ENCODE measurements around the gene CRACDL.
A peak's percentile ranks its signal among the peaks of the same experiment; 100 is the strongest.
"Not testable (repeated sequence)": the region's sequence is repeated elsewhere in the genome, so short reads cannot be mapped to it uniquely, and the experiment has no call there.

Gene CRACDL

DNA sequence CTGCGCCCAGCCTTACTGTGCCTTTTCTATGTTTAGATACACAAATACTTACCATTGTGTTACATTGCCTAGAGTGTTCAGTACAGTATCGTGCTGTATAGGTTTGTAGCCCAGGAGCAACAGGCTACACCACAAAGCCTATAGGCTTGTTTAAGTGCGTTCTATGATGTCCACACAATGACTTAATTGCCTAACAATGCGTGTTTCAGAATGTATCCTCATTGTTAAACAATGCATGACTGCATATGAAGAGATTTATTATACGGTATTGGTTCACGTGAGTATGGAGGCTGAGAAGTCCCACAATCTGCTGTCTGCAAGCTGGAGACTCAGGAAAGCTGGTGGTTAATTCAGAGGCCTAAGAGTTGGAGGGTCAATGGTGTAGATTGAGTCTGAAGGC, 158.9 kb downstream of the CRACDL start:
- no peak for DNase-seq (ENCODE audit: low spot score)

DNA sequence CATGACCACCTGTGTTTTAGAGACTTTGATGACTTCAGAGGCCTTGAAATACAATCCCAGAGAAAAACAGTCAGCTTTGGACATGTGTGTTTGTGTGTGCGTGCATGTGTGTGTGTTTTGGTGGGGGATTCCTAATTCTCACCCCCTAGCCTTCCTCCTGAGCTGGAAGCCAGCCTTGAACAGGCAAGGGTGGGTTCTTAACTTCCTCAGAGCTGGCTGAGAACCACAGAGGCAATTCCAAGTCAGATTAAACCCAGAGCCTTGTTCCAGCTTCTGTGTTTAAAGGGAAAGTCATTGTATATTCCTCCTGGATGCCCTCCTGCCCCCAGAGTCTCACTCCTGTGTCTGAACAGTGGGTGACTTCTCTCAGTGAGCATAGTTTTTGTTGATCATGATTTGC, 159.9 kb downstream of the CRACDL start:
- no peak for DNase-seq (ENCODE audit: low spot score)

DNA sequence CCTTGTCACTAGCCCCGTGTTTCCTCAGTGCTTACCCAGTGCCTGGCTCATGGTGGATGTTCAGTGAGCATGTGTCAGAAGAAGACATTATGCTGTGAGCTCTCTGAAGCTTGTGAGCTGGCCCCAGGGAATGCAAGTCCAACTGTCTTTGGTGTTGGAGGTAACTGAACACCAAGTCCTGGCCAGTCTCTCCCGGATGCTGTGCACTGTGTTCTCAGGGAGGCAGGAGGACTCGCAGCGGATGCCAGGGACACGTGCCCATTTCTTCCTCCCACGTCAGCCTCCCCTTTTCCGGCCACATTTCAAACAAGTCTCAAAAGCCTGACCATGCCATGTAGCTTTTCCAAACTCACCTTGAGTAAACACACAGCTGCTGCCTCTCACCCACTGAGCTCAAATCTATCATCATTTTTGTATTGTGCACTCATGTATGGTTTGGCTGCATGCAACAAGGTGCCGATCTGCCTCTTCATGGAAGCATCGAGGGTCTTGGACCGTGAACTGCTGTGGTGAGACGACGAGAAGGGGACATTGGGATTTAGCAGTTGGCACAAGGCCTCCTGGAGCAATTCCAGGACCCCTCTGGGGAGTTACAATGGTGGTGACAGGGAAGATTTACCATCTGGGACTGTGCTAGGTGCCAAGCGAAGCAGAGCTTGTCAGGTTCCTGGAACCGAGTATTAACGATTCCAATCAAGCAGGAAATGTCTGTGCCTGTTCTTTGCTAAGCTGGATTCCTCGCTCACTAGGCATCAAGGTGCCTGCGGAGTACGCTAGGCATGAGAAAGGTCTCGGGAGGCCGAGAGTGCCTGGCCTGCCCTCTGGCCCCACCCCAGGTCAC, 160.7 kb downstream of the CRACDL start:
- DNase-seq (ENCODE audit: low spot score), result no peak

GRCh38 chr2:98773907-98774306, 162.1 kb downstream of the CRACDL start:
- DNase-seq (ENCODE audit: low spot score), result no peak

DNA sequence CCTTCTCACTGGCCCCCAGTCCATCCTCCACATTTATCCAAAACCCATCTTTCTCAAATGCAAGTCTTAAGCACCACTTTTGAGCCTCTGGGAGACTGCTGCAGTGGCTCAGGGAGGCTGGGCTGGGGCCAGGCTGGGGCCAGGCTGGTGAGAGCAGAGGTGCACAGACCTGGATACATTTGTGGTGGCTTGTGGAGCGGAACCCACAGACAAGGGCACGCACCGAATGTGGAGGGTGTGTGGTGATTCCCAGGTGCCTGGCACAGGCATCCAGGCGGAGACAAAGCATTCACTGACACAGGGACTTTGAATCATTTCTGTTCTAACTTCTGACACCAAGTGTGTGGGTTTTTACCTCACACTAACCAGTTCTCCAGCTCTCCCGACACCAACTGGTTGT, 162.9 kb downstream of the CRACDL start:
- DNase-seq (ENCODE audit: low spot score), result no peak

DNA sequence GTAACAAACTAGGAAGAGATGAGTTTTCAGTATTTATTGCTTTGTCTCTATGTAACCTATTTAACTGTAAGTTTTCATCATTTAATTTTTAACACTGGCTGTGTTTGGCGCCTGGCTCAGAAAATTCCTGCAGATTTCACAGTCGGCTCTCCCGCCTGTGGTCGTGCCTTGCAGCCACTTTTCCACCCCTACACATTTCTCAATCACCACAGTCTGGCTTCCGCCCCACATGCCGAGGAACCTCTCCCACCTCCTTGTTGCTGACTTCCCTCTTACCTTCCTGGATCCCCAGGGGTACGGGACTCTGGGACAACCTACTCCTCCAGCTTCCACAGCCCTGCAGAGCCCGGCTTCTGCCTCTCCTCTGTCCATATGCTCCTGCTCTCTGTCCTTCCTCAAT, 163.5 kb downstream of the CRACDL start:
- DNase-seq (ENCODE audit: low spot score), result no peak

DNA sequence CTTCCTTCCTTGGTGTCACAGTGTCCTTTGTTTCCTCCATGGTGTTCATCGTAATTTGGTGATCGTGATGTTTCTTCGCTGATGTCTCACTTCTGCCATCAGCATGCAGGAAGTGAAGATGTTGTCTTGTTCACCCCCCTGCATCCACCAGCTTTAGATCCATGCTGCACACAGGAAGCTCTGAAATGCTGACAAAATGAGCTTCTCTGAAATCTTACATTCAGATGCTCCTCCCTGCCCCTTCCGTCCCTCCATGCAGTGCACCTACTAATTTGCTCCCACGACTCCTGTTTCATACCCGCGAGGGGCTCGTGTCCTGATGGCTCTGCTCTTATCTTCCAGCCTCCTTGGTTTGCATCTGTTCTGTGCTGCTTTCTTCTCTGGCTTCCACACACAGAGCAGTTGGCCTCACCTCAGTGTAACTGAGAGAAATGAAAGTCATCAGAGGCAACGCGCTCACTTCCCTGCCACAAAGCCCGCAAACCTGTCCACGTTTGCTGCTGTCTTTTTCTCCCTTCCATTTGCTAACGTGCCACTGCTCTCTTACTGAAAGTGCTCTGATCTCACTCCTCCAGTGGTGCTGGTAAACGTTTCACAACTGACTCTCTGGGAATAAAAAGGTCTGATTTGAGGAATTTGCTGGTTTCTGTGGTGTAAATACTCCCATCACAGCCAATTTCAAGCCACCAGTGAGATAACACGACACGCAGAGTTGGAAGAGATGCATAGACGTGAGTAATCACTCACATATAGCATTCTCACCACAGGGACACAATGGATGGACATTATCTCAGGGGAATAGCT, 164.1 kb downstream of the CRACDL start:
- DNase-seq (ENCODE audit: low spot score), result no peak

DNA sequence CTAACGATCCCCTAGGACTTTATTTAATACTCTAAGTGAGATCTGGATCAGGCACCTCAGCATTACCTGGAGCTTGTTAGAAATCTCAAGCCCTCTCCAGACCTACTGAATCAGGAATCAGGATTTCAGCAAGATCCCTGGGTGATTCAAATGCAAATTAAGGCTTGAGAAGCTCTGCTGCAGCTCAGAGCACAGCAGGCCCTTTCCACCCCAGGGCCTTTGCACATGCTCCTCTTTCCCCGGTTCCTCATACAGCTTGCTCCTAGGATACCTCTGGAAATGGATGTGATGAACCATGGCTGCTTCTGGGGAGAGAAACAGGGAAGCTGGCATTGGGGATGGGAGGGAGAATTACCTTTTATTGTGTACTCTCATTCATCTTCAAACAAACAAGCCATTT, 164.8 kb downstream of the CRACDL start:
- no peak for DNase-seq (ENCODE audit: low spot score)

- peak; percentile 77 for DNase-seq (ENCODE audit: low spot score)
These were observed 166.2 kb downstream of the CRACDL start for GRCh38 chr2:98769784-98770183.

GRCh38 chr2:98769114-98769476, 166.9 kb downstream of the CRACDL start:
- DNase-seq (ENCODE audit: low spot score), result no peak

GRCh38 chr2:98768384-98769113, 167.5 kb downstream of the CRACDL start:
- DNase-seq (ENCODE audit: low spot score), result no peak

- no peak for DNase-seq (ENCODE audit: low spot score)
These were observed 171.5 kb downstream of the CRACDL start for GRCh38 chr2:98764499-98764898.

GRCh38 chr2:98763209-98763951, 172.6 kb downstream of the CRACDL start:
- no peak for DNase-seq (ENCODE audit: low spot score)

DNA sequence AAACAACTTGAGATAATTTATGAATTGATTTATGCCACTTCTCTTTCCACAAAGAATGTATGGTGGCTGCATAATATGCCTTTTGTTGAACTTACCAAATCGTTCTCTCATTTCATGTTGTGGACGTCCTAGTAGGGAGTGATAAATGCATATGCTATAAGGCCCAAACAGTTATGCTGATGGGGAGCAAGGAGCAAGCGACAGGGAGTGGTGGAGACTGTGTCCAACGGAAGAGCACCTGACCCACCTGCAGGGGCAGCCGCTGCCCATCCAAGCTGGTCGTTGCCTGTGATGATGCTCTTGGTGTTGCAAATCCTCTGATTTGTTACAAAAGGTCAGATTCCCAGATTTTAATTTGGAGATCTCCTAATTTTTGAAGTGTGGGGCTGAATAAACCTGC, 174.1 kb downstream of the CRACDL start:
- no peak for DNase-seq (ENCODE audit: low spot score)

GRCh38 chr2:98761267-98761781, 174.7 kb downstream of the CRACDL start:
- no peak for DNase-seq (ENCODE audit: low spot score)

DNA sequence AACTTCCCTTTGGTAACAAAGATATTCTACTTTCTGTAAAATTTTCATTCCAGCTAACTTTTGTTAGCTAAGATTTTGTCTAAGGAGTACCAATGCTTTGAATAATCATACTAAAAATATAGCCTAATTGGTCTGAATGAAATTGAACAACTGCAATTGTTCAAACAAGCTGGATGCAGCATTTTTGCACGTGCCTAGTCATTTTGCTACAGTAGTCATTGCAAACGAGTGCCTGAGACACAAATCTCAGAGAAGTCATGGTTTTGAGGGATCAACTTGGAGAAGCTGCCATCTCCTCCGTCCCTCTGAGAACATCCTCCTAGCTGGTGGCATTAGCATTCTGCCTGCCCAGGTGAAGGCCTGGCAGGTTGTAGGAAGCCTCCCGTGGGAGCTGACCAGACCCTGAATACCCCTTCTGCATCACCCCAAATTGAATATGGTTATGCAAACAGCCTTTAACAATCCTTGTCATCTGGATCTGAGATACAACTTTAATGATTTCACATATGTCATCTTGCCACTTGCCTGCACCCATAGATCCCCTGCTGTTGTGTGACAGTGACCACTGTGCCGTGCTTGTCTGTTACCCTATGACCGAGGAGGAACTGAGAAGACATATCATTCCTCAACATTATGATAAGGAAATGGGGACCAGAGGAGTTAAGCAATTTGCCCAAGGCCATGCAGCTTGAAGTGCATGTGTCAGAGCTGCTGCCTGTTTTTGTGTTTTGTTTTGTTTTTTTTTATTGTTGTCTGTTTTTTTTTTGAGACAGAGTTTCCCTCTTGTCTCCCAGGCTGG, 176.0 kb downstream of the CRACDL start:
- DNase-seq (ENCODE audit: low spot score), result no peak

DNA sequence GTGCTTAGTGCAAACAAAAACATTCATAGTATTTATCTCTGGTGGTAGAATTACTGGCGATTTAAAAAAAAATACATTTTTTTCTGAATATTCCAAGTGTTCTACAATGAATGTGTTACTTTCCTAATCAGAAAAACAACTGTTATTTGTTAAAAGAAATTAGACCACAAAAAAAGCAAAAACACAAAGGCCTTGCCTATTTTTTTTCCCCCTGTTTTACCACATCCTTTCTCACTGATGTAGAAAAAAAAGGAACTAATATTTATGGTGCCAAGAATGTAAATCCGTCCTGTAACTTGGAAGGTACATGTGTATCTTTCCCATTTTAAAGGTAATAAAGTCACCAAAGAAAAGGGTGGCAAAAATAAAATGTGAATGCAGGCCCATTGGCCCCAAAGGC, 176.7 kb downstream of the CRACDL start:
- DNase-seq (ENCODE audit: low spot score), result no peak

DNA sequence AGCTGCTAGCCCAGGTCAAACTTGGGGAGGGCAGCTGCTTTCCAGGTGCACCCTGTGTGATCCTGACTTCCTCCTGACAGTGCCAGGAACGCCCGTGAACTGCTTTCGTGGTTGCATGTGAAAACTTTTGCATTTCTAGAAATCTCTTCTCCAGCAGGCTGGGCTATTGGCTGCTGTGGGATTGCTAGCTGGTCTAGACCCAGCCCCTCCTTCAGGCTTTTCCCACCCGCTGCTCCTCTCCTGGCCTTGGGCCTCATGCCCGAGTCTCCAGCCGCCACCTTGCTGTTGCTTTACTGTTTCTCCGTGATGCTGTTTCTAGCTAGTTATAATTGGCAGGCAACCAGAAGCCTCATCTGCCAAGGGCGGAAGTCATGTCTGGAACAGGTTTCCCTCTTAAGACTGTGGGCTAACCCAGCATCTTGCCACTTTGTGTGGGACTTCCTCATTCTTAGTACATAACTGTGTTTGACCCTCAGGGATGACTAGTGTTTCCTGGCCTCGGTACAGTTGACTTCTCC, 178.1 kb downstream of the CRACDL start:
- no peak for DNase-seq (ENCODE audit: low spot score)

DNA sequence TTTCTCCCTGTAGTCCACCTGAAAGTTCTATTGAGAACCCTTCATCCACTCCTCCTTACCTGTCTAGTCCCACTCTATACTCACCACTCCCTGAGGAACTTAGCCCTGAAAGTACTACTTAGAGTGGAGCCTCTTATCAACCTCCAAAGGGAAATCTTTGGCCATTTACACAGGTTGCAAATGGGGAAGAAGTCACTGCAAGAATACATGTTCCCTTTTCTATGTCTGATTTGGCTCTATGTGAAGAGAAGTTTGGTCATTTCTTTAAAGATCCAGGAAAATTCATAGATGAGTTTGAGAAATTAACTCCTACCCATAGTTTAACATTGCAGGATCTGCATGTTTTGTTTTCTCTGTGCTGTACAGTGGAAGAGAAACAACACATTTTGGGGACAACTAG, 182.2 kb downstream of the CRACDL start:
- no peak for DNase-seq (ENCODE audit: low spot score)

GRCh38 chr2:98752711-98753110, 183.3 kb downstream of the CRACDL start:
- DNase-seq (ENCODE audit: low spot score), result not testable (repeated sequence)

All from SK-N-DZ (cell line).